DND-41 (cell line): ENCODE results near the gene NFATC3.
A peak's percentile ranks its signal among the peaks of the same experiment; 100 is the strongest.

ENCODE experiments used
- CTCF ChIP-seq: IDR thresholded peaks from 2 replicates; pipeline ENCODE4 v1.5.1; 2012; ENCODE audit warnings: borderline replicate concordance, low read length, moderate library complexity, mild to moderate bottlenecking; ENCODE audit not compliant: poor library complexity, severe bottlenecking; ENCODE audit errors: extremely low read depth
- EZH2 ChIP-seq: IDR thresholded peaks from 3 replicates; pipeline ENCODE4 v1.6.1; 2012; ENCODE audit warnings: borderline replicate concordance, low read depth, mild to moderate bottlenecking, moderate library complexity, low read length, inconsistent platforms; ENCODE audit not compliant: severe bottlenecking

DNA sequence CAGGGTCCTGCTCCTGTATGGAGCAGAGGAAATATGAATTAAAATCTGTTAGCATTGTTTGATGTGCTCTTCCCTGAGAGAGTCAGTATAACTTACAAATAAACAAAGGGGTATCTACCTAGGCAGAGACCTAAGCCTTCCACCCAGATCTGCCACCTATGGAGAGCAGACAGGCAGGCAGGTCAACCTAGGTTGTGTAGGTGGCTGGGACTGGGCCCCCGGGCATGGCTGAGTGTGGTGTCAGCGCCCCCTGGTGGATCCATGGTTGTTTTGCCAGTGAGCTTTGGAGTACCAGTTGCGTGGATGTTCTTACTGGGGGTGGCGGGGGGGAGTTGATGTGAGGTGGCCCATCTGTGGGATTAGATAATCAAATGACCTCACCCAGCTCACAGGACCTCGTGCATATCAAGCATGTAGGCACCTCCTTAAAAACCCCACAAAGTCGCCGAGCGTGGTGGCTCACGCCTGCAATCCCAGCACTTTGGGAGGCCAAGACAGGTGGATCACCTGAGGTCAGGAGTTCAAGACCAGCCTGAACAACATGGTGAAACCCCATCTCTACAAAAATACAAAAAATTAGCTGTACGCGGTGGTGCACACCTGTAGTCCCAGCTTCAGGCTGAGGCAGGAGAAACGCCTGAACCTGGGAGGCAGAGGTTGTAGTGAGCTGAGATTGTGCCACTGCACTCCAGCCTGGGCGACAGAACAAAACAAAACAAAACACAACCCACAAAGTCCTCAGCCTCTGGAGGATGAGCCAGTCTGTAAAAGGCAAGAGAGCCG lies 44.5 kb upstream of the NFATC3 start:
- peak; percentile 96 for TF ChIP-seq CTCF
- TF ChIP-seq EZH2 = no peak
